Measurements from ENCODE around the gene SAFB. TPM values are rescaled to one million over a fixed set of nuclear protein-coding genes. Genes with fewer than 3 reads are reported as not detected.
A peak's percentile ranks its signal among the peaks of the same experiment; 100 is the strongest.

SAFB gene
- polyA plus RNA-seq, 1 of the 3 experiments (the other 2 are of a cell fraction) = 90.0 TPM

GRCh38 chr19:5680437-5681368 is 57.8 kb downstream of the SAFB start, which contains the start of the genes HSD11B1L and MICOS13:
HSD11B1L (plus strand) TSS chr19:5681027; CDS start chr19:5684833, 3,806 bp downstream.
MICOS13 (minus strand) TSS chr19:5680516; CDS start chr19:5680486, 30 bp downstream.
- DNase-seq = peak; percentile 99
- ChIA-PET CTCF (interaction anchor here (1.4 to 1.6 kb wide), 2 partner anchors 9 kb away, joined by 5 to 7 read pairs; partner anchors contain the start of gene RPL36), POLR2A (no interaction called here)
- Histone ChIP-seq H3K9me3 (no peaks in the 10 kb centered on the region), H3K9me2 (no peaks in the 10 kb centered on the region), H4K20me1 (ENCODE audit: insufficient read depth) (no peaks in the 10 kb centered on the region), H3K36me3 (replicated peaks in 1 of 2; ENCODE audit: control insufficient read depth in 1 of 2, insufficient read depth in 2 of 2, low read length in 1 of 2) (no peaks in the 10 kb centered on the region), H3K4me2 (peak within 1 kb of the TSS; percentile 98), H3K4me1 (ENCODE audit: control insufficient read depth in 1 of 2, insufficient read depth in 2 of 2, low read depth in 1 of 2, low read length in 1 of 2) (peaks cover 4 to 21% of the 10 kb centered on the region in 2 experiments; a peak in 1 of 4 replicates), H2AFZ (ENCODE audit: low read depth) (peak within 1 kb of the TSS; percentile 86; the same call in 1 of the 2 replicates), H3K4me3 (ENCODE audit: low read depth in 2 of 2, low read length in 1 of 2) (peak within 1 kb of the TSS; percentile 81 to 85), H3K9ac (peak within 1 kb of the TSS; percentile 89), H3K79me2 (ENCODE audit: insufficient read depth) (peaks cover 17% of the 10 kb centered on the region), H3F3A (replicated peaks; ENCODE audit: insufficient read depth) (peaks cover 2% of the 10 kb centered on the region), H3K27me3 (ENCODE audit: insufficient read depth) (no peaks in the 10 kb centered on the region), H3K27ac (ENCODE audit: low read depth in 2 of 2, low read length in 1 of 2) (peak within 1 kb of the TSS; percentile 74 to 94; a peak in 3 of 4 replicates)
- 8% methylated on average over 12 of the region's 94 CpGs for WGBS (ENCODE audit: low lambda C conversion rate)
- no peak for TF ChIP-seq RAD21 (IDR thresholded peaks at IDR 0.05; ENCODE audit: low read length)
- no peak for TF ChIP-seq PBX3 (IDR thresholded peaks at IDR 0.05)
- TF ChIP-seq FOXJ3 (CRISPR knock-in tag; IDR thresholded peaks at IDR 0.05) = no peak
- no peak for TF ChIP-seq TEAD4 (IDR thresholded peaks at IDR 0.05; ENCODE audit: borderline replicate concordance, insufficient read depth)
- TF ChIP-seq FOSL2 (IDR thresholded peaks at IDR 0.05; ENCODE audit: borderline replicate concordance, low read depth) = no peak
- no peak for TF ChIP-seq FOXM1 (IDR thresholded peaks at IDR 0.05; ENCODE audit: low read depth)
- no peak for TF ChIP-seq REST (IDR thresholded peaks at IDR 0.05; ENCODE audit: low read depth, low read length)
- TF ChIP-seq SMC3 (IDR thresholded peaks at IDR 0.05; ENCODE audit: low read depth, low read length) = no peak
- peak; percentile 89 for TF ChIP-seq ELF1 (IDR thresholded peaks at IDR 0.05)
- TF ChIP-seq EZH2phosphoT487 (IDR thresholded peaks at IDR 0.05; ENCODE audit: borderline replicate concordance, low read depth) = no peak
- peak; percentile 81 for TF ChIP-seq POLR2AphosphoS5 (IDR thresholded peaks at IDR 0.05; ENCODE audit: low read depth, low read length)
- no peak; the same call in none of the 2 replicates for TF ChIP-seq ZBTB33 (IDR thresholded peaks at IDR 0.05; ENCODE audit: borderline replicate concordance, low read depth)
- no peak for TF ChIP-seq CTCF (IDR thresholded peaks at IDR 0.05)
- TF ChIP-seq USF2 (IDR thresholded peaks at IDR 0.05; ENCODE audit: borderline replicate concordance, low read depth, low read length) = peak; percentile 92
- no peak for TF ChIP-seq IRF3 (IDR thresholded peaks at IDR 0.05; ENCODE audit: low read depth, low read length)
- TF ChIP-seq GATA2 (CRISPR knock-in tag; IDR thresholded peaks at IDR 0.05) = no peak
- TF ChIP-seq TCF12 (IDR thresholded peaks at IDR 0.05) = peak; percentile 35; the same call in 1 of the 2 replicates
- peak; percentile 81; the same call in 1 of the 2 replicates for TF ChIP-seq MXI1 (IDR thresholded peaks at IDR 0.05; ENCODE audit: low read depth, low read length)
- peak; percentile 41; the same call in 1 of the 2 replicates for TF ChIP-seq NRF1 (IDR thresholded peaks at IDR 0.05; ENCODE audit: low read depth, low read length)
- TF ChIP-seq JUND (IDR thresholded peaks at IDR 0.05) = no peak
